GM12864 (cell line): Measurements from ENCODE around the gene BTBD3.

Experiments used
- DNase-seq: peaks from one replicate; pipeline ENCODE4 v3.0.0-alpha.2; 2011; ENCODE audit warnings: low read depth
- H3K4me3 ChIP-seq: 2 replicates; pipeline ENCODE4 v1.5.1; 2011; ENCODE audit warnings: mild to moderate bottlenecking, low read depth, low read length, control low read depth
- TF ChIP-seq, protein P1 (sequence below): IDR thresholded peaks from 2 replicates; pipeline ENCODE4 v1.5.1; 2011; ENCODE audit warnings: low read depth, mild to moderate bottlenecking, moderate library complexity, low read length, control low read depth, inconsistent platforms; ENCODE audit errors: missing control alignments

The BTBD3 gene

DNA sequence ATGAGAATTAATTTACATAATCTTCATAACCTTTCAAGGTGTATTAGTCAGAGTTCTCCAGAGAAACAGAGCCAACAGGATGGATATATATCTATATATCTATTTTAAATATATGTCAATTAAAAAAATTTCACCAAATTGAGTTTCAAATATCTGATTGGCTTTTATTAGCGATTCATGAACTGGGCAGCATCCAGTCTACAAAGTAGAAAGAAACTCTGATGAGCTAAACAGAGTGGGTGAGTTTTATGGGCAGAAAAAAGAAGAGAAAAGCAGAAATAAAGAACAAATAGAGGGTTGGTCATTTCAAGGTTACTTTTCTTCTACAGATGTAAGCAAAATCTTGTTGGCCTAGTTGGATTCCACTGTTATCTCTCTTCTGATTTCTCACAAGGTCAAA is 29.0 kb upstream of the BTBD3 start:
- DNase-seq: no peak
- TF ChIP-seq, protein P1, sequence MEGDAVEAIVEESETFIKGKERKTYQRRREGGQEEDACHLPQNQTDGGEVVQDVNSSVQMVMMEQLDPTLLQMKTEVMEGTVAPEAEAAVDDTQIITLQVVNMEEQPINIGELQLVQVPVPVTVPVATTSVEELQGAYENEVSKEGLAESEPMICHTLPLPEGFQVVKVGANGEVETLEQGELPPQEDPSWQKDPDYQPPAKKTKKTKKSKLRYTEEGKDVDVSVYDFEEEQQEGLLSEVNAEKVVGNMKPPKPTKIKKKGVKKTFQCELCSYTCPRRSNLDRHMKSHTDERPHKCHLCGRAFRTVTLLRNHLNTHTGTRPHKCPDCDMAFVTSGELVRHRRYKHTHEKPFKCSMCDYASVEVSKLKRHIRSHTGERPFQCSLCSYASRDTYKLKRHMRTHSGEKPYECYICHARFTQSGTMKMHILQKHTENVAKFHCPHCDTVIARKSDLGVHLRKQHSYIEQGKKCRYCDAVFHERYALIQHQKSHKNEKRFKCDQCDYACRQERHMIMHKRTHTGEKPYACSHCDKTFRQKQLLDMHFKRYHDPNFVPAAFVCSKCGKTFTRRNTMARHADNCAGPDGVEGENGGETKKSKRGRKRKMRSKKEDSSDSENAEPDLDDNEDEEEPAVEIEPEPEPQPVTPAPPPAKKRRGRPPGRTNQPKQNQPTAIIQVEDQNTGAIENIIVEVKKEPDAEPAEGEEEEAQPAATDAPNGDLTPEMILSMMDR: no peak
- H3K4me3 ChIP-seq: no peak overlapping the region

DNA sequence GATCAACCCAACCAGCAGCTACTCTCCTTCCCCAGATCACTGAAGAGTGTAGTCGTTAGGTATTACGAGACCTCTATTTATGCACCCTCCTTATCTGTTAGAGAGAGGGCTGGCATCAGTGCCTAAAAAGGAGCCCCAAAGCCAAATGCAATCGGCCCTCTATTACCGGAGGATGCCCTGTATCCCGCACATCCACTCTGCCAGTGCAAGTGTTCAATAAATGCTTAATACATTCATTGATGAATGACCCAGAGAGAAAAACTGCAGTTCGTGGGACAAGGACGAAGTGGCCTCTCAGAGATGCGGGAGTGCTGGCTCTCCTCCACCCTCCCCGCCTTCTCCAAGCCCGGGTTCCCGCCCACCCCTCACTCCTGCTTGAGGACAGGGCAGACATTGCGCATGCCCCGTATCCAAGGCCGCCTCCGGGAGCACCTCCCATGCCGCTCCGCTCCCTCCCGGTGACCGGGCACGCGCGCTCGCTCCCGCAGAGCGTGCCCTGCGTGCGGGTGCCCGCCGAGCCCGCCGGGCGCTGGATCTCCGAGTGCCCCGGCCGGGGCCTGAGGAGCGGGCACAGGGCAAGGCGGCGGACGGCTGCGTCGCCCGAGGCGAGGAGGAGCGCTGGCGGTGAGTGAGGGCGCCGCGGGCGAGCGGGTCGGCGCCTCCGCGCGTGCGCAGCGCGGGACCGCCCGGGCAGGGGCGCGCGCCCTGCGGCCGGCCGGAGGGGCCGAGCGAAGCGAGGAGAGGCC is 27.2 kb upstream of the BTBD3 start:
- TF ChIP-seq, protein P1: no peak
- no peak overlapping the region for H3K4me3 ChIP-seq
- DNase-seq: no peak

DNA sequence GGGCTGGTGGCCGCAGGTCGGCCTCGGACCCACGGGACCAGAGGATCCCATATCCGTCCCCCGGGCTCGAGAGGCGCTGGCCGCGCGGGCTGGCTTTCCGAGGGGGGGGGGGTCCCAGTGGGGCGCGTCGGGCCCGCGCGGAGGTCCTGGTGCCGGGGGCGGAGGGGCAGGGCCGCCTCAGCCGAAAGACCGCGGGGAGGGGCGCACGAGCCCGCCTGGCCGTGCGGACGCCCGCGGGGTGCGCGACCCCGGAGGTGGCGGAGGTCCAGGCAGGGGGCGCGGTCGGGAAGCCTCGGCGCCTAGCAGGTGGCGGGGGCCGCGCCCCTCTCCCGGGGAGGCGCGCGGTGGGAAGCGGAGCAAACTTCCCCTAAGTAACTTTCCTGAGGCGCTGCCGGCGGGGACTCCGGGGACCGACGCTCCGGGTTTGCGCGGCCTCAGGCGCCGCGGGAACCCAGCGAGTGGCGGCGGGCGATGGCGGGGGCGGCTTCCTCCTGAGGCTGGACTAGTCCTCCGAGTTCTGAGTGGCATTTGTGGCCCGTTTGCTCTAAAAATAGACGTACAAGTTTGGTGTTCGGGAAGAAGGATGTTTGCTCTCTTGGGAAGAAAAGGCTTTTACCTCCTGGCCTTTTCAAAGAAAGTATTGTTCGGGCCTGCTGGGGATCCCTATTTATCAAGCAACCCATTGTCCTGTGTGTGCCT is 26.5 kb upstream of the BTBD3 start:
- DNase-seq: no peak
- H3K4me3 ChIP-seq: no peak overlapping the region; the same call in 1 of the 2 replicates
- TF ChIP-seq, protein P1: no peak

DNA sequence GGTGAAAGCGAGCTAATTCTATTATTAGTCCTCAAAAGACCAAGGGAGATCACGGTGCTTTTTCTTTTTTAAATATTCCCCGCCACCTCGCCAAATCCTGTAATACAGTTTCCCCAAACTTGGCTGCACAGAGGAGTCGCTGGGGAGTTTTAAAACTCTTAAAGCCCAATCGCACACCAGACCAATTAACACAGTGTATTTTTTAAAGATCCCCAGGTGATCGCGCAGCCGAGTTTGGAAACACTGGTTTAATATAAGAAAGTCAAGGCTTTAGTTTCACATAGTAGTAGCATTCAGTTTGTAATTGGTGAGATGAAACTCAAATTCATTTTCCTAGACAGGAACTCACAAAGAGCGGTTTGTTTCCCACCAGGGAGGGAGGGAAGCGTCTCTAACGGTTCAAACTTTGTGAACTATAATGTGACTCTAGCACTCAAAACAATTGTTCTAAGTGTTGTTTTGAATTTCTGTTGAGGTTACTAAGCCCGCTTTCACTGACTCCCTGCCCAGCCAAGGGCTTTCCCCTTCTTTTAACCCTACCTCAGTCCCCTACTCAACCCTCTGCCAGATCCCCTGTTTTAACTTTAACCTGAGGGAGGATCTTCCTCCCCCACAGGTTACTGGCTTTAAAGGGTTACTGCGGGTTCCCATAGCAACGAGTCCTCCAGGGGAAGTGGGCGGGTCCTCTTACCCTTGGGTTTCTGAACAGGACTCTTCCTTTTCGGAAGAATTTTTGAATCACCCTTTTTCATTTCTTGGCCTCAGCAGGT is 25.7 kb upstream of the BTBD3 start:
- TF ChIP-seq, protein P1: no peak
- H3K4me3 ChIP-seq: no peak overlapping the region
- no peak for DNase-seq

DNA sequence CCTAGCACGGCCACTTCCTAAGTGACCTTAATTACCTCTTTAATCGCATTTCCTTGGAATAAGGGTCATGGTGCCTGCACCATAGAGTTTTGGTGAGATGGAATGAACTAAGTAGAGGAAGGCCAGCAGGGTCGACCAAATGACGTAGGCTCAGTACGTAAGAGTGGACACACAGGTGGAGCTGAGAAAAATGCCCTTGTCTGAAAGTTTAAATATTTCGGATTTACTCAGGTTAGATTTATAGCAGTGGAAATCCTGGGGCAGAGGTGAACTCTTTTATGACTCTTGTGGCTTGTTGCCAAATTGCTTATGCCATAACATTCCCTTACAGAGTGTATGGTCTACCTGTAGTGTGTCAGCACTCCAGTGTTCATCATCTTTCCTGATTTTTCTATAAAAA is 23.6 kb upstream of the BTBD3 start:
- H3K4me3 ChIP-seq: no peak overlapping the region
- TF ChIP-seq, protein P1: no peak
- no peak for DNase-seq

DNA sequence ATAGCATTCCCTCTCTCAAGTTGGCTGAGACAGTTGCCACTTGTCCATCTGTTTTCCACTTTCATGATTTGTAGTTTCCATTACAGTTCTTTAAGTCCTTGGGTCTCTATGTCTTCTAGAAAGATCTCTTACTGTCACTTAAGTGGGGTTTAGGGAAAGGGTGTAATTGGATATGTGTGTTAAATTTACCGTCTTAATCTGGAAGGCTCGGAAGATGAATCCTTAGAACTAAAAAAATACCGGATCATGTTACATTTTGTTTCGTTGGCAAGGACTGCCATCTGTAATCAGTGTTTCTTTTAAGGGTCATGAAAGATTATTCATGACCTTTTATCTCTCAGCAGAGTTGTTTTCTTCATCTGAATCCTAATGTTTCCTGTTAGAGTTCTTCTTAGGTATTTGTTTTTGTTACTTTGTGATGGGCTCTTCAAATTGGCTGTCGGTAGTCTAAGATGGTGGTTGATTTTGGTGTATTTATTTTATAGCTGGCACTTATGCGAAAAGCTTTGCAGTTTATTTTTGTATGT is 21.8 kb upstream of the BTBD3 start:
- DNase-seq: no peak
- no peak overlapping the region for H3K4me3 ChIP-seq
- TF ChIP-seq, protein P1: no peak
